NOMO-1 (cell line): ENCODE results near the gene SEMA6C.
A peak's percentile ranks its signal among the peaks of the same experiment; 100 is the strongest.

Source experiments
- DNase-seq, 2 experiments: peaks; one replicate each; lab custom pipeline; 2025; ENCODE audit not compliant: unreplicated experiment in 2 of 2; lab: John Stamatoyannopoulos, UW

SEMA6C gene

DNA sequence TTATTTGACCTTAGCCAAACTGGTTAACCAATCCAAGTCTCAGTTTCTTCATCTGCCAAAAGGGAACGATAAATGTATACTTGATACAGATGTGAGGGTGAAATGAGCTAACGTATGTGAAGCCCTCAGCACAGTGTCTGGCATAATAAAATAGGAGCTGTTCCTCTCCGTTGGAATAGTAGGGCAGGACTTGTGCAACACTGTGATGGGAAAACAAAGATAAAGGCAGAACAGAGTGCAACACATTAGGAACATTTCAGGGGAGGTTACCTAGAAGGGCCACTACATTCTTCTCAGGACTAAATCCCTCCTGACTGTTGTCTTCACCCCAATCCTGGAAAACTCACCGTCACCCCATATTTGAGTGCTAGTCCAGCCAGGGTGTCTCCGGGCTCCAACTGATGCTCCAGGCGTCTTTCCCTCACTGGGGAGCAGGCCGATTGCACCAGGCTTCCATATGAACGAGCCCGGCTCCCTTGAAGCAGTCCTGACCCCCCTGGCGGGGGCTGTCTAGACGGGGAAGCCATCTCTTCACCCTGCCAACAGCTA lies 18.4 kb upstream of the SEMA6C start:
- DNase-seq, result no peak

DNA sequence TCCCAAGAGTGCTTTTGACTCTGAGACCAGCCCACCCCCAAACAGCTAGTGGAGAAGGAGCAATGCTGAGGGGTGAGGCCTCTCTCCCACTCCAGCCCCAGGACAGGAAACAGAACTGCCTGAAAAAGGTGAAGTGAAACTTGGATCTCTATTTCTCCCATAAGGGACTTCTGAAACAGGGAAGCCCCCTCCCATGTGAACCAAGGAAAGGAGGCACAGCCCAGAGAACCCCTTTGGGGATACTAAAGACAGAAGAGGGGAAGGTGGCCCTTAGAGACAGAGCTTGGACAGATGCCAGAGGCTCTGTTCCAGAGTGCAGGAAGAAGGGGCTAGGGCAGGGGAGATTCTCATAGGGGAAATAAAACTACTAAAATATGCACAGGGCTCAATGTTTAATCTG lies 12.9 kb upstream of the SEMA6C start:
- DNase-seq, result peak in 1 of 2 experiments; percentile 18

- peak; percentile 18 to 31 for DNase-seq
Observed at GRCh38 chr1:151158751-151159251, 12.4 kb upstream of the SEMA6C start.

DNA sequence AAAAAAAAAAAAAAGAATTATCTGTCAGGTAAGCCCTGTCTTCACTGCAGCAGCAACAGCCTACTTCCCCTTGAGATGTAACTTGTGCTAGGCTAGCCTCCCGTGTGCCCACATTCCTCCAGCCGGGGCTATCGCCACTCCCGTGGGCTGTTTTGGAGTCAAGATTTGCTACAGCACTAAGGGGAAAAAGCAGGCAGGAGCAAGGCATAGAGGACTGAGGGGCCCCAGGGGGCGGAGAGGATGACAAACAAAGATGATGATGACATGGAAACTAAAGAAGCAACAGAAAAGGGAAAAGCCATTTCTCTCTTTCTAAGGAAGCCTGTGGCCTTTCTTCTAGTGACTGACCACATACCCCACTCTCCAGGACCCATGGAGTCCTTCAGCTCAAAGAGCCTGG lies 11.9 kb upstream of the SEMA6C start:
- DNase-seq, result peak; percentile 8 to 39

GRCh38 chr1:151157067-151157531 lies 10.7 kb upstream of the SEMA6C start:
- DNase-seq, result peak; percentile 71 to 72

DNA sequence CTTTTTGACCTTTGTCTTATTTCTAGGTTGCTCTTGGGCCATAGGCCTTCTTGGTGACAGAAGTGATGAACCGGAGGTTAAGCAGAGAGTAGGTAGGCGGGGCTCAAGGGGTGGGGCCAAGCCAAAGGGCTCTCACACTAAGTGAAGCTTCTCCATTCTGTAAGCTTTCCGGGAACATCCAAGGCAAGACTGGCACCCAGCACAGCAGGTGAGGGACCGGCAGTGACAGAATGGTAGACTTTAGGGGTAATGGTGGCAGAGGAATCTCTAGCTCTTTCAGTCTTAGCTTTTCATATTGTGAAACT lies 10.0 kb upstream of the SEMA6C start, which contains the start of gene TNFAIP8L2:
Gene TNFAIP8L2 (plus strand): TSS at position 135 of the 305 bp plus-strand sequence. CDS start 2,049 bp downstream, outside the sequence.
- DNase-seq, result peak; percentile 78 to 80

- no peak for DNase-seq
Observed at GRCh38 chr1:151147665-151148064, 1.2 kb upstream of the SEMA6C start.

DNA sequence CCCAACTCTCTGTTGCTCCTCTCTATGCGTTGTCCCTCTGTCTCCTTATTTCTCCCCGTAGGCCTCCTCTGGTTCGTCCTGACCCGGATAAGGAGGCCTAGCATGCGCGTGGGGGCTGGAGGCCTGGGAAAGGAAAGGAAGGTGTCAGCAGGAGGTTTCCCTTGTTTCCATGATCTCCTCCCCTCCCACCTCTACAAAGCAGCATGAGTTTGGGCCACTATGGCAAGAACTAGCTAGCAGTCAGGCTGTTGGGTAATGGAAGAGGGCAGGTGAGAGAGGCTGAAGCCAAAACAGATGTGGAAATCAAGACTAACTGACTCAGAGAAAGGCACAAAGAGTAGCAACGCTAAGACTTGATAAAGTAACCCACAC lies 687 bp upstream of the SEMA6C start:
- DNase-seq, result no peak

DNA sequence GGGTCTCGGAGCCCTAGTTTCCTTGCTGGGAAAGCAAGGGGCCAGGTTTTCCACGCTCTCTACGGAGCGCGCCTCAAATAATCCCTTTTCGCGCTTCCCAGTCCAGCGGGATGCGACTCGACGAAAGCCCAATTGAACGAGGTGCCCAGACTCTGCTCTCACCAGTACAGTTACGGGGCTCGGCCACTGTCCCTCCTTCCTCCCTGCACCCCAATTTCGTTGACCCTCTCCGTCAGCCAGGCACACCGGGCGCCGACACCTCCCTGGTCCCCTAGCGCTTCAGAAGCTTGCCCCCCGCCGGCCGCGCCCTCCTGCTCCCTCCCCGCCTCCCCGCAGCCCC lies 389 bp downstream of the SEMA6C start:
- no peak for DNase-seq

- DNase-seq, result no peak
Observed at GRCh38 chr1:151145304-151146071, 943 bp downstream of the SEMA6C start.

DNA sequence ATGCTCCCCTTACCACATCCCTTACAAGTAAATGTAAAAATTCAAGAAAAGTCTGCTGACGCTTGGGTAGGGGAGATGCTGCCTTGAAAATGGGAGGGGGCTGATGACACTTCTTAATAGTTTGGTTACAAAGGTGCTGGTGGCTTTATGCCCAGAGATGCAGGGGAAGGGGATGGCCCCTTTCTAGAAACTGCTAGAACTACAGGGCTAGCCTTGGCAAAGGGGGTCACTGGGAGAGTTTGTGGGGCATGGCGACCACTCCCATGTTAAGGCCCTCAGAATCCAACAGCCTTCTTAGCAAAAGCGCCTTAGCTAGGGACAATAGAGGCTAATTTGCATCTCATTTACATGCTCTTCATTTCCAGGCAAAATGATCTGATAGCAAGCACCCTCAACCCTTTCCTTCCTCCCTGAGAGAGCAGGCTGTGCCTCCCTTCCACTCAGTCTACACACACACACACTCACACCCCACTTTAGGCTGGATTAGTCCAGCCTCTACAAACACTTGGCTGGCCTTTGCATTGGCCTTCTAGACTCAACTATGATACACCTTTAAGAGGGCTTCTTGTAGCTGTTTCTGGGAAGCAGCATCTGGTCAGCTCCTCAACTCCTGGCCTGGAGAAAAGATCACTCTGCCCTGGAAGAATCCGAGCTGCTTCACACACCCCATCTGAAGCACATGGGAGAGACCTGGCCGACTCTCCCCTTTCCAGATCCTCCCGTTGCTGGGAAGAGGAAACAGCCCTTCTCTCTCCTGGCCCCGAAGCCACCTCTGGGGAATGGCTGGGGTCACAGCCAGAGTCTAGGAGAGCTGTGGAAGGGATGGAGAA lies 1.7 kb downstream of the SEMA6C start:
- no peak for DNase-seq

DNA sequence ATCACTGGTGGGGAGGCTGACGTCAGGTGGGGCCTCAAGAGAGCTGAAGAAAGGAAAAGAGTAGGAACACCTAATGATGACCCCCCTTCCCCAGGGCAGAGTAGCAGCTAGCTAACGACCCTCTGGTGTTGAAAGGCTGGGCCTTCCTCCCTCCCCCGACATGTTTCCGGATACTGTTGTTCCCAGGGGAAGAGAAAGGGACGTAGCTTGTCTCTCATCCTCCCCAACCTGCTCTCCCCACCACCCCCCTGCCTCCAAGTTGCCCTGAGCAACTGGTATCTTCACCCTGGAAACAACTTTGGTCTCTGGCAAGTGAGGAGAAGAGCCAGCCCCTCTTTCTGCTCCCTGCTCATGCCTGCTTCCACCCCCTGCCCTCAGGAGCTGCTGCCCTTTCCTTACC lies 2.4 kb downstream of the SEMA6C start:
- DNase-seq, result no peak

DNA sequence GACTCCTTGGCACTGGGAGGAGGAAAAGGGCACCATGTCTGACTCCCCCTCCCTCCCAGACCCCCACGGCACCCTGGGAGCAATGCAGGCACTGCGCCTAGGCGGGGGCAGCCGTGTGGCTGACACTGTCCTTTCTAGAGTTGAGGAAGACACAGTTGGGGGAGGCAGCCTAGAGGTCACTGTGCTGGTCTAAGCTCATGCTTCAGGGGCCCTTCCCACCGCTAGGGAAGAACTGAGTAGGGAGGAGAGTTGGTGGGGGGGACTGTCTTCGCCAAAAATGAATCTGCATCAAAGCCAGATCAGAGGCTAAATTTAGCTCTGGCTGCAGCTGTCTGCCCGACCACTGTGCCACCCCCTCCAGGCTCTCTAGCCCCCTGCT lies 3.4 kb downstream of the SEMA6C start:
- no peak for DNase-seq

DNA sequence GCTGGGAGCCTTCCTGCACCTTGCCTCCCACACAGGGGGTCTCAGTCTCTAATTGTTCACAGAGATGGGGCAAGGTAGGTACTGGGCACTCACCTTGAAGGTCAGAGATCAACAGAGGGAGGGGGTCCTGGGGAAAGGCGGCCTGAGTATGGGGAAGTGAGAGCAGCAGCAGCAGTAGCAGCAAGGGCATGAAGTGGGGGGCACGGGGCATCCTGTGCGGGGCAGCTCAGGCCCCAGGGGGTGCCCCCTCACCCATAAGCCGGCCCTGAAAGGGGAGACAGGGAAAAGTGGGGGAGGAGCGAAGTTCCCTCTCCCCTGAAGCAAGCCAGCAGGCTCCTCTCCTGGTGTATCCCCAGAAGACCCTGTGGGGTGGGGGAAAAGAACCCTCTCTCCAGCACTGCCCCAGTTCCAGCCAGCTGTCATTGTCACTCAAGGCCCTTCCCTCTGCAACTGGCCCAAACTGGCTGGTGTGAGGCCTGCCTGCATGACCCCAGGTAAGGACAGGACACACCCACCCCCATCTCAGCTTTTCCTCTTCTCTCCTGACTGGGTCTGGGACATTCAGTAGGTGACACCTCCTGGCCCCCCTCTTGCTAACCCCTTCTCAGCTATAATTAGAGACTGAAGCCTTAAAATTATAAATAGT lies 3.9 kb downstream of the SEMA6C start:
- DNase-seq, result no peak

- DNase-seq, result no peak
Observed at GRCh38 chr1:151137789-151138188, 8.6 kb downstream of the SEMA6C start.

DNA sequence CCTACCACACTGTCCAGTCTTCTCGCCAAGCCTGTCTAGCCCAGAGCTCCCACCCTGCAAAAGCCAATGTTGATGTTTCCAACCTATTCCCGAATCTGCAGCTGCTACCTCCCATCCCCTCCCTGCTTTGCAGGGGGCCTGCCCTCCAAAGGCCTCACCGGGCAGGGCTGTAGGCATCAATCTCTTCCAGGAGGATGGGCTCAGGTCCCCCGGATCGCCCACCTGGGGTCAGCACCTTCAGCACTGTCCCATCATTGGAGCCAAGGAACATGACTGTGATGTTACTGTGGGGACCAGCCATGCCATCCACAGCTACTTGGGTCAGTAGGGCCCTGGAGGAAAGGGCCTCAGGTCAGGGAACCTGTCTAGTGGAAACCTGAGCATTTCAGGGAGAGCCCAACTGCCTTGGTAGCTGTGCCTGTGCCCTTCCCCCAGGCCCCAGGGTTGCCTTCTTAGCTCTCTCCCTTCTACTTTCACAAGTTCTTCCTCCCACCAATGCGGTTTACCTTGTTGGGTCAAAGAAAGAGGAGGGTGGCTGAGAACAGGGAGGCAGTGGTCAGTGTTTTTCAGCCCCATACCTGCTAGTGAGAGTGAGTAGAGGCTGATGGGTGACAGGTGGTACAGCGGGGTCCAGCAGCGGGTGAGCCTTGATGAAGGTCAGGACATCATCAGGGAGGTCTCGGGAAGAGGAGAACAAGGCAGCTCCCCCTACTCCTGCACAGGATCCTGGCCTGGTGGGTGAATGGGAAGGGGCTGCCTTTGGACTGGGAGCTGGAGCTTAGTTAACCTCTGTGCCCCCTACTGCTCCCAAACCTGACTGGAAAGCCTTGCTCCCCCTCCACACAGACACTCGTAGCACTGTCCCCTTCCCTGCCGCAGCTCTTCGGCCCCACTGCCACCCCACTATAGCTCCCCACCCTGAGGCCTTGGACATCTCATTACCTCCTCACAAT lies 10.7 kb downstream of the SEMA6C start:
- no peak for DNase-seq

GRCh38 chr1:151134991-151135390 lies 11.4 kb downstream of the SEMA6C start:
- DNase-seq, result no peak

GRCh38 chr1:151134396-151134795 lies 12.0 kb downstream of the SEMA6C start:
- no peak for DNase-seq

- no peak for DNase-seq
Observed at GRCh38 chr1:151133018-151133806, 13.2 kb downstream of the SEMA6C start.
